H9 (cell line): ENCODE data around the gene P2RY8. TPM values are rescaled to one million over a fixed set of nuclear protein-coding genes. Genes with fewer than 3 reads are reported as not detected.
A peak's percentile ranks its signal among the peaks of the same experiment; 100 is the strongest.

Experiments
- DNase-seq: peaks from one replicate; pipeline ENCODE4 v3.0.0-alpha.2; 2017
- H2AFZ ChIP-seq: one replicate; pipeline ENCODE4 v1.6.1; 2013; ENCODE audit warnings: mild to moderate bottlenecking, low read length, control low read depth, moderate library complexity
- H2AK5ac ChIP-seq: 2 replicates; pipeline ENCODE4 v1.6.1; 2013; ENCODE audit warnings: low read length, control low read depth, mixed read lengths; ENCODE audit not compliant: insufficient read length
- H2BK120ac ChIP-seq: one replicate; pipeline ENCODE4 v1.6.1; 2013; ENCODE audit warnings: low read depth, mild to moderate bottlenecking, low read length, control low read depth, inconsistent platforms; ENCODE audit not compliant: poor library complexity, severe bottlenecking
- H2BK12ac ChIP-seq: 2 replicates; pipeline ENCODE4 v1.6.1; 2013; ENCODE audit warnings: low read length, control low read depth, mixed read lengths, low read depth; ENCODE audit not compliant: insufficient read length
- H2BK15ac ChIP-seq: 2 replicates; pipeline ENCODE4 v1.6.1; 2013; ENCODE audit warnings: low read depth, low read length, control low read depth
- H2BK20ac ChIP-seq: one replicate; pipeline ENCODE4 v1.6.1; 2013; ENCODE audit warnings: low read depth, mild to moderate bottlenecking, low read length, control low read depth, inconsistent platforms; ENCODE audit not compliant: poor library complexity, severe bottlenecking
- H2BK5ac ChIP-seq: 2 replicates; pipeline ENCODE4 v1.6.1; 2013; ENCODE audit warnings: low read length, control low read depth, mixed read lengths; ENCODE audit not compliant: insufficient read length
- H3K14ac ChIP-seq: 2 replicates; pipeline ENCODE4 v1.6.1; 2013; ENCODE audit warnings: low read length, control low read depth; ENCODE audit not compliant: insufficient read depth
- H3K18ac ChIP-seq: 2 replicates; pipeline ENCODE4 v1.6.1; 2013; ENCODE audit warnings: low read depth, mild to moderate bottlenecking, mixed read lengths, low read length, control low read depth; ENCODE audit not compliant: insufficient read length
- H3K23ac ChIP-seq: 2 replicates; pipeline ENCODE4 v1.6.1; 2013; ENCODE audit warnings: low read length, control low read depth, mixed read lengths, low read depth; ENCODE audit not compliant: insufficient read length
- H3K23me2 ChIP-seq: 2 replicates; pipeline ENCODE4 v1.6.1; 2013; ENCODE audit warnings: low read depth, mild to moderate bottlenecking, mixed read lengths, low read length, control low read depth; ENCODE audit not compliant: insufficient read length, poor library complexity, severe bottlenecking
- H3K27ac ChIP-seq: 2 replicates; pipeline ENCODE4 v1.5.1; 2013; ENCODE audit warnings: low read length, control low read depth, mixed read lengths, low read depth; ENCODE audit not compliant: insufficient read length
- H3K27me3 ChIP-seq: 2 replicates; pipeline ENCODE4 v1.6.1; 2013; ENCODE audit warnings: low read length, control low read depth, inconsistent platforms; ENCODE audit not compliant: insufficient read depth
- H3K4ac ChIP-seq: 2 replicates; pipeline ENCODE4 v1.6.1; 2013; ENCODE audit warnings: low read depth, mild to moderate bottlenecking, control low read depth, inconsistent platforms, low read length, moderate library complexity
- H3K4me1 ChIP-seq: 2 replicates; pipeline ENCODE4 v1.6.1; 2013; ENCODE audit warnings: low read length, control low read depth, inconsistent platforms; ENCODE audit not compliant: insufficient read depth
- H3K4me2 ChIP-seq: 2 replicates; pipeline ENCODE4 v1.6.1; 2013; ENCODE audit warnings: low read length, control low read depth, mixed read lengths; ENCODE audit not compliant: insufficient read length, insufficient read depth
- H3K56ac ChIP-seq: 2 replicates; pipeline ENCODE4 v1.6.1; 2013; ENCODE audit warnings: low read depth, mild to moderate bottlenecking, mixed read lengths, low read length, control low read depth; ENCODE audit not compliant: insufficient read length
- H3K79me1 ChIP-seq: 2 replicates; pipeline ENCODE4 v1.6.1; 2013; ENCODE audit warnings: low read depth, mild to moderate bottlenecking, moderate library complexity, low read length, control low read depth, inconsistent platforms; ENCODE audit not compliant: insufficient read depth, poor library complexity, severe bottlenecking
- H3K79me2 ChIP-seq: 2 replicates; pipeline ENCODE4 v1.6.1; 2013; ENCODE audit warnings: low read length, control low read depth, inconsistent platforms; ENCODE audit not compliant: insufficient read depth
- H3K9ac ChIP-seq: 2 replicates; pipeline ENCODE4 v1.6.1; 2013; ENCODE audit warnings: low read length, control low read depth, mixed read lengths; ENCODE audit not compliant: insufficient read length; ENCODE audit errors: extremely low read depth
- H3K9me3 ChIP-seq: one replicate; pipeline ENCODE4 v1.6.1; 2013; ENCODE audit warnings: low read depth, low read length, inconsistent platforms; ENCODE audit not compliant: control insufficient read depth
- H3T11ph ChIP-seq: one replicate; pipeline ENCODE4 v1.6.1; 2013; ENCODE audit warnings: mild to moderate bottlenecking, low read length, control low read depth, inconsistent platforms
- H4K20me1 ChIP-seq: one replicate; pipeline ENCODE4 v1.6.1; 2013; ENCODE audit not compliant: control insufficient read depth, insufficient read length, insufficient read depth
- H4K5ac ChIP-seq: 2 replicates; pipeline ENCODE4 v1.6.1; 2013; ENCODE audit warnings: low read depth, mild to moderate bottlenecking, mixed read lengths, low read length, control low read depth; ENCODE audit not compliant: insufficient read length
- H4K8ac ChIP-seq: replicated peaks from 2 replicates; pipeline ENCODE4 v1.6.1; 2013; ENCODE audit warnings: low read length, control low read depth, mixed read lengths, low read depth; ENCODE audit not compliant: insufficient read length
- H4K91ac ChIP-seq: 2 replicates; pipeline ENCODE4 v1.6.1; 2013; ENCODE audit warnings: low read depth, mild to moderate bottlenecking, moderate library complexity, mixed read lengths, low read length, control low read depth; ENCODE audit not compliant: insufficient read length
- H3K27ac Mint-ChIP-seq, 3 experiments: 2 replicates in 2 of 3; 3 replicates in 1 of 3; pipeline ENCODE4 v1.8.0; 2020 to 2021; ENCODE audit warnings: mixed read lengths in 3 of 3, mild to moderate bottlenecking in 1 of 3, moderate library complexity in 1 of 3
- H3K27me3 Mint-ChIP-seq: 2 replicates; pipeline ENCODE4 v1.8.0; 2021; ENCODE audit warnings: low read depth, mild to moderate bottlenecking, moderate library complexity, mixed read lengths
- H3K36me3 Mint-ChIP-seq, 3 experiments: 2 replicates in 2 of 3; 3 replicates in 1 of 3; pipeline ENCODE4 v1.8.0; 2020 to 2021; ENCODE audit warnings: low read depth in 3 of 3, mixed read lengths in 3 of 3; ENCODE audit not compliant: insufficient read depth in 1 of 3
- H3K4me1 Mint-ChIP-seq, 2 experiments: 2 replicates each; pipeline ENCODE4 v1.8.0; 2020; ENCODE audit warnings: mixed read lengths in 2 of 2
- H3K4me3 Mint-ChIP-seq, 2 experiments: 2 replicates in 1 of 2; 3 replicates in 1 of 2; pipeline ENCODE4 v1.8.0; 2020 to 2021; ENCODE audit warnings: mild to moderate bottlenecking in 2 of 2, mixed read lengths in 2 of 2, moderate library complexity in 1 of 2
- H3K9me3 Mint-ChIP-seq, 2 experiments: 2 replicates in 1 of 2; 3 replicates in 1 of 2; pipeline ENCODE4 v1.8.0; 2020; ENCODE audit warnings: mild to moderate bottlenecking in 2 of 2, mixed read lengths in 2 of 2, moderate library complexity in 1 of 2
- WGBS: extraction: QIAGEN DNeasy Blood & Tissue Kit; methylation state at CpG from one replicate; pipeline ENCODE4 v1.1.7; 2013; ENCODE audit warnings: missing lambda C conversion rate, low lambda C conversion rate, mixed read lengths; ENCODE audit not compliant: insufficient read length; ENCODE audit errors: extremely low coverage; 5-methylcytosine and 5-hydroxymethylcytosine counted together
- total RNA-seq: library from RNA; stranded (reverse); gene quantifications from 2 replicates; pipeline ENCODE4 v1.2.1, GENCODE V29; 2021
- TF ChIP-seq, protein P1 (sequence below): fragments of 200-600 bp; sonication (generic); conservative IDR thresholded peaks from 3 replicates; pipeline ENCODE4 v1.8.0; 2021; ENCODE audit warnings: antibody characterized with exemption, mild to moderate bottlenecking

P2RY8 gene
- total RNA-seq, 1 experiment from 2014 or later = not detected

DNA sequence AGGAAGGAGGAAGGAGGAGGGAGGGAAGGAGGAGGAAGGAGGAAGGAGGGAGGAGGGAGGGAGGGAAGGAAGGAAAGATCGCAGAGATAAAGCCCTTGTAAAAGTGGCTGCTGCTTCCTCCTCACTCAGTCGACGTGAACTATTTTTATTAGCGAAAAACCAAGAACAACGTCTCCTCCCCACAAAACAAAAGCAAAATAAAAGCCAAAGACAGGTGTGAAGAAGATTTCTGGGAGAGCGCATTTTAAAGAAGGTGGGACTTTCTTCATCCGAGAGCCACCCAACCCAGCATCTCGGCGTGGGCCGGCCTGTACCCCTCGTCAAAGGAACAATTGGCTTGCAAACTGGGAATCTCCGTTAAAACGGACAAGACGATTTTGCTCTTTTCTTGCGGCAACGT lies 43.6 kb downstream of the P2RY8 start:
- no peak overlapping the region for H3K4ac ChIP-seq
- H3T11ph ChIP-seq = no peak overlapping the region
- no peaks in the 10 kb centered on the region for H4K20me1 ChIP-seq
- no peak for DNase-seq
- H3K79me1 ChIP-seq = no peaks in the 10 kb centered on the region
- no peaks in the 10 kb centered on the region for H3K27me3 ChIP-seq
- H3K27me3 Mint-ChIP-seq = peaks cover 5% of the 10 kb centered on the region
- no peak overlapping the region for H4K91ac ChIP-seq
- no peak overlapping the region for H2BK12ac ChIP-seq
- no peak overlapping the region for H2BK120ac ChIP-seq
- no peak overlapping the region for H4K5ac ChIP-seq
- no peaks in the 10 kb centered on the region for H3K4me1 ChIP-seq
- no peak overlapping the region for H3K18ac ChIP-seq
- H3K27ac ChIP-seq = no peak overlapping the region
- H3K4me3 Mint-ChIP-seq = peak overlapping the region in 1 of 2 experiments; percentile 45; a peak in 2 of 5 replicates
- peaks cover 0 to 5% (median 0%) of the 10 kb centered on the region in 3 experiments; a peak in 3 of 7 replicates for H3K36me3 Mint-ChIP-seq
- no peaks in the 10 kb centered on the region for H3K79me2 ChIP-seq
- H3K23ac ChIP-seq = no peak overlapping the region
- H3K9me3 ChIP-seq = no peaks in the 10 kb centered on the region
- H3K14ac ChIP-seq = no peak overlapping the region
- no peak overlapping the region for H3K27ac Mint-ChIP-seq
- no peak overlapping the region for H2BK5ac ChIP-seq
- H3K23me2 ChIP-seq = no peaks in the 10 kb centered on the region
- H3K9ac ChIP-seq = no peak overlapping the region
- no peak overlapping the region for H2BK20ac ChIP-seq
- peak overlapping the region; percentile 76 for H2AFZ ChIP-seq
- no peak overlapping the region for H2AK5ac ChIP-seq
- H3K9me3 Mint-ChIP-seq = peaks cover 21 to 22% of the 10 kb centered on the region in 2 experiments
- TF ChIP-seq, protein P1, sequence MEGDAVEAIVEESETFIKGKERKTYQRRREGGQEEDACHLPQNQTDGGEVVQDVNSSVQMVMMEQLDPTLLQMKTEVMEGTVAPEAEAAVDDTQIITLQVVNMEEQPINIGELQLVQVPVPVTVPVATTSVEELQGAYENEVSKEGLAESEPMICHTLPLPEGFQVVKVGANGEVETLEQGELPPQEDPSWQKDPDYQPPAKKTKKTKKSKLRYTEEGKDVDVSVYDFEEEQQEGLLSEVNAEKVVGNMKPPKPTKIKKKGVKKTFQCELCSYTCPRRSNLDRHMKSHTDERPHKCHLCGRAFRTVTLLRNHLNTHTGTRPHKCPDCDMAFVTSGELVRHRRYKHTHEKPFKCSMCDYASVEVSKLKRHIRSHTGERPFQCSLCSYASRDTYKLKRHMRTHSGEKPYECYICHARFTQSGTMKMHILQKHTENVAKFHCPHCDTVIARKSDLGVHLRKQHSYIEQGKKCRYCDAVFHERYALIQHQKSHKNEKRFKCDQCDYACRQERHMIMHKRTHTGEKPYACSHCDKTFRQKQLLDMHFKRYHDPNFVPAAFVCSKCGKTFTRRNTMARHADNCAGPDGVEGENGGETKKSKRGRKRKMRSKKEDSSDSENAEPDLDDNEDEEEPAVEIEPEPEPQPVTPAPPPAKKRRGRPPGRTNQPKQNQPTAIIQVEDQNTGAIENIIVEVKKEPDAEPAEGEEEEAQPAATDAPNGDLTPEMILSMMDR = no peak
- no peak overlapping the region for H4K8ac ChIP-seq
- WGBS = no CpG with 5 or more reads among the region's 16 CpGs
- no peak overlapping the region for H2BK15ac ChIP-seq
- H3K4me1 Mint-ChIP-seq = peaks cover 3 to 8% of the 10 kb centered on the region in 2 experiments; a peak in 3 of 4 replicates
- H3K56ac ChIP-seq = no peak overlapping the region
- peak overlapping the region; percentile 51 for H3K4me2 ChIP-seq
